KMS-11 (cell line): ENCODE results near the gene ADAM15.

Experiments used
- H2AFZ ChIP-seq: fragments of 200-600 bp; sonication (generic); 2 replicates; pipeline ENCODE4 v1.6.1; 2016; ENCODE audit warnings: antibody characterized with exemption, mixed run types, low read depth
- H3K27ac ChIP-seq: fragments of 200-600 bp; sonication (generic); 2 replicates; pipeline ENCODE4 v1.6.1; 2016; ENCODE audit warnings: mild to moderate bottlenecking, mixed run types
- H3K27me3 ChIP-seq: fragments of 200-600 bp; sonication (generic); 2 replicates; pipeline ENCODE4 v1.6.1; 2017; ENCODE audit warnings: mild to moderate bottlenecking, low read depth, mixed run types, moderate library complexity; ENCODE audit not compliant: insufficient read depth
- H3K36me3 ChIP-seq: fragments of 200-600 bp; sonication (generic); 2 replicates; pipeline ENCODE4 v1.6.1; 2017; ENCODE audit warnings: mild to moderate bottlenecking, mixed run types; ENCODE audit not compliant: insufficient read depth
- H3K4me1 ChIP-seq: fragments of 200-600 bp; sonication (generic); 2 replicates; pipeline ENCODE4 v1.6.1; 2016; ENCODE audit warnings: mild to moderate bottlenecking, low read depth, mixed run types; ENCODE audit not compliant: poor library complexity, severe bottlenecking
- H3K4me2 ChIP-seq: fragments of 200-600 bp; sonication (generic); 2 replicates; pipeline ENCODE4 v1.7.0; 2016; ENCODE audit warnings: mild to moderate bottlenecking, mixed run types
- H3K4me3 ChIP-seq: fragments of 200-600 bp; sonication (generic); IDR thresholded peaks from 2 replicates; pipeline ENCODE4 v1.6.1; 2017; ENCODE audit warnings: low read depth, low read length, mixed read lengths; ENCODE audit not compliant: insufficient read depth
- H3K79me2 ChIP-seq: fragments of 200-600 bp; sonication (generic); 2 replicates; pipeline ENCODE4 v1.6.1; 2016; ENCODE audit warnings: low read depth, mixed run types; ENCODE audit not compliant: insufficient read depth
- H3K9ac ChIP-seq: fragments of 200-600 bp; sonication (generic); 2 replicates; pipeline ENCODE4 v1.6.1; 2016; ENCODE audit warnings: mild to moderate bottlenecking, mixed run types
- H4K20me1 ChIP-seq: fragments of 200-600 bp; sonication (generic); 2 replicates; pipeline ENCODE4 v1.6.1; 2016; ENCODE audit warnings: mild to moderate bottlenecking, mixed run types; ENCODE audit not compliant: insufficient read depth
- CTCF ChIP-seq: fragments of 200-600 bp; sonication (generic); conservative IDR thresholded peaks from 2 replicates; pipeline ENCODE4 v1.6.1; 2017; ENCODE audit warnings: low read depth, mild to moderate bottlenecking, antibody characterized with exemption, low read length, moderate library complexity, mixed read lengths

Gene ADAM15

DNA sequence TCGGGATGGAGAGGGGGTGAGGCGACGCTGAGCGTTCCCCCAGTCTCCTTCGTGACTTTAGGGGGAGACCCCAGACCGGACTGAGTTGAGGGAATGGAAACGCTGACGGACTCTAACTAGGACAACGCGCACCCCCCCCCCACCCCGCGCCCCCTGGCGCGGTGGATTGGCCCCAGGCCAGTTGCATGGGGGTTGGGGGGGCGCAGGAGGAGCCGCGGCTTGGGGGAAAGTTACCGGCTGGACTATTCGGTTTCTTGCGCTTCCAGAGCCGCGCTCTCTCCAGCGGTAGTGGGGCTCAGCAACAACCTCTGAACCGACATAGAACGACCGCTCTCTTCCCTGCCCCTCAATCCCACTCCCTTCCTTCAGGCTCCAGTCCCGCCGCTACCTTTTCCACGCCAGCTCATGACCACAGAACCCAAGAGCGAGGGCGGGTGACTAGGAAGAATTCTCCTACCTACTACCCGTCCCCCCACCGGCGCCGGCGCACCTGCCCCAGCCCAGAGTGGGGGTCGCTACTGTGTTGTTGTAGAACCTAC, 47.8 kb upstream of the ADAM15 start:
- H3K4me1 ChIP-seq, result peaks cover 48% of the 10 kb centered on the region
- no peaks in the 10 kb centered on the region for H3K36me3 ChIP-seq
- H3K9ac ChIP-seq, result peak overlapping the region; percentile 85
- no peaks in the 10 kb centered on the region for H3K27me3 ChIP-seq
- no peaks in the 10 kb centered on the region for H4K20me1 ChIP-seq
- peaks cover 54% of the 10 kb centered on the region for H3K79me2 ChIP-seq
- TF ChIP-seq CTCF, result 0 out of 2 replicates have a peak, but pooled peaks have one; percentile 40
- peak overlapping the region; percentile 68 for H2AFZ ChIP-seq
- peak overlapping the region; percentile 72 for H3K27ac ChIP-seq
- H3K4me2 ChIP-seq, result peak overlapping the region; percentile 89
- peak overlapping the region; percentile 100 for H3K4me3 ChIP-seq

GRCh38 chr1:155003766-155004351, 47.3 kb upstream of the ADAM15 start:
- no peak for TF ChIP-seq CTCF
- H3K9ac ChIP-seq, result peak overlapping the region; percentile 85
- peak overlapping the region; percentile 100 for H3K4me3 ChIP-seq
- peaks cover 54% of the 10 kb centered on the region for H3K79me2 ChIP-seq
- peaks cover 44% of the 10 kb centered on the region for H3K4me1 ChIP-seq
- H4K20me1 ChIP-seq, result no peaks in the 10 kb centered on the region
- H3K4me2 ChIP-seq, result peak overlapping the region; percentile 89
- H3K27me3 ChIP-seq, result no peaks in the 10 kb centered on the region
- H3K27ac ChIP-seq, result peak overlapping the region; percentile 72
- H2AFZ ChIP-seq, result peak overlapping the region; percentile 68
- no peaks in the 10 kb centered on the region for H3K36me3 ChIP-seq

DNA sequence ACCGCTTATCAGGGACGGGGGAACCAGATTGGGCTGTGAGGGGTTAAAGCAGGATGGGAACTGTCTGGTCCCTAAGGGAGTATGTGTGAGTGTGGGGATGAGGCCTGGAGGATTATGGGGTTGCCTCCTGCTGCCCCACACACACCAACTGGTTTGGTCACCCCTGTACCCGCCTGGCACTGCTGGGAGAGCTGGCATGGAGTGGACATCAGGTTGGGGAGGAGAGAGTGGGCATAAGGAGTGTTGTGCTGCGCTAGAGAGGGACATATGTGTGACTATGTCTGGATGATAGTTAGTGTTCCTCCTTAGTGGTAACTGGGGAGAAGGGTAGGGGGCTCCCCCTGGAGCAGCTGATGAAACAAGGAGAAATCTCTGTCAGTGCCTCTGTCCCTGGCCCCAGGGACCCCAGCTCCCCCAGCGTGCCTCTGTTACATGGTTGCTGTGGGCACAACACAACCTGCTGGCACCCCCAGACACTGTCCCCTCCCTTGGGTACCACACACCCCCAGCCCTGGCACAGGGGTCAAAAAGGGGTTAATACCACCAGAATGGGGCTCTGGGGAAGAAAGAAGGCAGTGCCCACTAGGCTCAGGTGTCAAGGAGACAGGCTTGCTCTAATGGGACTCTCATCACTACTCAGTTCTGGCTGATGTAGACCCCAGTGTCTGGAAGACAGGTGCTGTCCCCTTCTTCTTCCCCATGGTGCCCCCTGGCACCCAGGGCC, 46.6 kb upstream of the ADAM15 start:
- Histone ChIP-seq H3K79me2 (peaks cover 57% of the 10 kb centered on the region), H3K4me1 (peaks cover 41% of the 10 kb centered on the region), H3K27ac (peak overlapping the region; percentile 72), H3K27me3 (no peaks in the 10 kb centered on the region), H3K4me2 (peak overlapping the region; percentile 89), H3K4me3 (peak overlapping the region; percentile 100), H3K36me3 (no peaks in the 10 kb centered on the region), H2AFZ (peak overlapping the region; percentile 68; the same call in 1 of the 2 replicates), H4K20me1 (no peaks in the 10 kb centered on the region), H3K9ac (peak overlapping the region; percentile 85)
- no peak for TF ChIP-seq CTCF

DNA sequence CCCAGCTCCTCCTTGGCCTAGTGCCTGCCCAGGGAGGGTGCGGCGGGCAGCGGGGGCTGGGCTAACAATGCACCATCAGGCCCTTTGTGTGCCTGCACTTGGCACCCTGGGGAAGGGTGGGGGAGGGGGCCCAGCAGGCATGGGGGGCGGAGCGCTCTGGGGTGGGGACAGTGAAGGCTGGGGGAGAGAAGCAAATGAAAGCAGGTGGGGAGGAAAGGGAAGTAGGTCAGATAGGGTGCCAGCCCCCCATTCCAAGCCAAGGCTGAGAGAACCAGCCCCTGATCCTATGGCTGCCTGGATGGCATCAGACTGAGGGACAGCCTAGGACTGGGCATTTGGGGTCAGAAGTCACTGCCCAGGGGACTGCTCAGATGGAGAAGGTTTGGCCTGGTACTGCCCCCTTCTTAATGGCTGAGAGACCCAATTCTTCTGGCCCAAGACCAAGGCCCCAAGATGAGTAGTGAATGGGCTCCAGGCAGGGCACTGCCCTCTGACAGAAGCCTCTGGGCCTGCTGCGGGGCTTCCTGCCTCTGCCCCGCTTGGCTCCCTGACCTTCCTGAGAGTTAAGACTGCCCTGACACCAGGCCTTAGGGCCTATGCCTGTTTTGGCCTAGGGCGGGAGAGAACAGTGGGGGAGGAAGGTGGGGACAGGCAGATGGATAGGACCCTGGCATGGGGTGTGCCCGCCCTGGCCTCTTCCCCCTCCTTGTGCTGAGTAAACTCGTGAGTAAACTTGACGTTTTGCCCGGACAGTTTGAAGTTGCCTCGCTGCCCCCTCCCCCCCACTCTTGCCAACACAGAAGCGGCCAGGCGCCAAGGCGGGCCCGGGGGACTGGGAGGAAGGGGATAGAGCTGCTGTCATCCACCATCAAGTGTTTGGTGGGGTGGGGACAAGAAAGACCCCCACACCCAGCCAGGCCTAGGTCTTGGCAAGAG, 45.8 kb upstream of the ADAM15 start:
- TF ChIP-seq CTCF, result no peak
- Histone ChIP-seq H2AFZ (no peak overlapping the region), H3K79me2 (peaks cover 60% of the 10 kb centered on the region), H3K4me2 (peak overlapping the region; percentile 89), H3K27ac (peak overlapping the region; percentile 72), H3K9ac (peak overlapping the region; percentile 85; the same call in 1 of the 2 replicates), H3K27me3 (no peaks in the 10 kb centered on the region), H3K4me1 (peaks cover 34% of the 10 kb centered on the region), H3K4me3 (no peak overlapping the region), H4K20me1 (no peaks in the 10 kb centered on the region), H3K36me3 (no peaks in the 10 kb centered on the region)
